Measurements from ENCODE around the gene TNFRSF14.
A peak's percentile ranks its signal among the peaks of the same experiment; 100 is the strongest.

Gene TNFRSF14

DNA sequence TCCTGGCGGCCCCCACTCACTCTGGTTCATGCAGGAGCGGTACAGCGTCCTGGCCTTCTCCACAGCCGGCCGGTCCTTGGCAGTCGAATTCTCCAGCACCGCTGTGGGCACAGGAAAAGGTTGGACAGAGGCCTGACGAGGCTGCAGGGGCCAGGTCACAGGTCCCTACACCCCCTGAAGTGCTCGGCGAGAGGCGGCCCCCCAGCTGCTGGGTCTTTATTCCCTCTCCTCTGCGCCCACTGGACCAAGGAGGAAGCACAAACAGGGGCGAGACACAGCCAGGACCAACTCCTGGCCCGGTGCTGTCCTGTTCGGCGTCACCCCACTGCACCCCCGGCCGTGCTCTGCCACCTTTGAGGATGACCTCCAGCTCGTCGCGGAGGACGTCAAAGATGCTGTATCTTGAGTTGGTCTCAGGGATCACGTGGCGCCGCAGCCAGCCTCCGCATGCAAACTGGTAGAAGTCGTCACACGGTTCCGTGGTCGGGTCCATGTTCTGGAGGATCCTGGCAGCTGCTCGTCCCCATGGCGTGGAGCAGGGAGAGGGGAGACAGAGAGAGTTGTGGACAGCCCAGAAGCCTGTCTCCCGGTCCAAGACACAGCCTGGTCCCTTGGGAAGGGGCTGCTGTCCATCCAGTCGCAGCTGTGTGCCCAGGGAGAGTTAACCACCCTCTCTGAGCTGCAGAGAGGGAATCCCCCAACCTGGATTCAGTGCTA, 53.3 kb downstream of the TNFRSF14 start:
- Mint-ChIP-seq H3K27me3 (peaks cover 60% of the 10 kb centered on the region), H3K27ac (no peak overlapping the region), H3K4me3 (no peak overlapping the region), H3K4me1 (peaks cover 11% of the 10 kb centered on the region), H3K9me3 (peaks cover 12% of the 10 kb centered on the region), H3K36me3 (peaks cover 9% of the 10 kb centered on the region)
- ATAC-seq = no peak

DNA sequence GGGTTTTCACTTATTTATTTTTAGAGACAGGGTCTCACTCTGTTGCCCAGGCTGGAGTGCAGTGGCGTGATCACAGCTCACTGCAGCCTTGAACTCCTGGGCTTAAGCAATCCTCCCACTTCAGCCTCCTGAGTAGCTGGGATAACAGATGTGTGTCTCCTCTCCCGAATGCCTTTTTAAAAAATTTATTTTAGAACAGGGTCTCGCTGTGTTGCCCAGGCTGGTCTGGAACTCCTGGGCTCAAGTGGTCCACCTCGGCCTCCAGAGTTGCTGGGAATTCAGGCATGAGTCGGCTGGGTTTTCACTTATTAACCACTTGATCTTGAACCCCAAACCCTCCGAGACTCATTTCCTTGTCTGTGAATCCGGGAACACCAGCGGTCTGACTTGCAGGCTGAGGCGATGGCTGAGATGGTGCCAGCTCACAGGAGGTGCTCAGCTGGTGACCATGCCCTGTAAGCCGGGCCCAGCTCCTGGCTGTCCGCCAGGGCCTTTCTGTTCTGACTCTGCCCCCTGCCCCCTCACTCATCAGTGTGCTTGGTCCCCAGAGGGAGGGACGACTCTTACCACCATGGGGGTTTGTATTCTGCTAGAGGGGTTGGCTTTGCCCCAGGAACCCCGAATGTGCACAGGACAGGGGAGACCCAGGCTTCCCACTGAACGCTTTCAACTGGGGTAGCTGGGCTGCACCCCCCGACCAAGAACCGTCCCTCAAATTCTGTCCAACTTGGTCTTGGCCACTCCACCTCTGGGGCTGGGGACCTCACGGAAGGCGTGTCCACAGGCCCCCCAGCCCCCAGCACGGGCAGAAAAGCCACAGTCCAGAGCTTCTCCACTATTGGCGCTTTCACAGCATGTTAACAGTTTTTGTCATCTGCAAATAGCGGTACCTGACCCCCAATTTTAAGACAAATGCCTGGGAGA, 54.1 kb downstream of the TNFRSF14 start:
- peaks cover 9% of the 10 kb centered on the region for H3K36me3 Mint-ChIP-seq
- peaks cover 59% of the 10 kb centered on the region for H3K27me3 Mint-ChIP-seq
- no peak overlapping the region for H3K27ac Mint-ChIP-seq
- H3K9me3 Mint-ChIP-seq = peaks cover 14% of the 10 kb centered on the region
- no peak overlapping the region for H3K4me3 Mint-ChIP-seq
- no peak for ATAC-seq
- H3K4me1 Mint-ChIP-seq = peaks cover 11% of the 10 kb centered on the region

DNA sequence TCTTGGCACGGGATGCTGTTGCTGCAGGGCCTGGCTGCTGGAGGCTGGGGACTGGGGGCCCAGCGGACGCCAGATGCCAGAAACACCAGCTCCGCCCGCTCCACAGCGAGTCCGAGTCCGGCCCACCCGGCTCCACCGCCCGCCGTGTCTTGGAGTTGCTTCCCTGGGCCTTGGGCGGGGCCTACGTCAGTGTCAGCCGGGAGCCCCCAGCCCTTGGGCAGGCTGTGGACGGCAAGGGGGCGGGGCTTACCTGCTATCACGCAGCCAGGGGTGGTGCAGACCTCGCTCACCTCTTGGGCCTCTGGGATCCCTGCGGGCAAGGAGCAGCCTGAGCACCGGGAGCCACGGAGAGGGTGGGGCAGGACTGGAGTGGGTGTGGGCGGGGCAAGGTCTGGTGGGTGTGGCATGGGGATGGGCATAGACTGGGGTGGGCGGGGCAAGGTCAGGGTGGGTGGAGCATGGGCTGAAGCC, 54.9 kb downstream of the TNFRSF14 start:
- Mint-ChIP-seq H3K27me3 (peaks cover 64% of the 10 kb centered on the region), H3K9me3 (peaks cover 16% of the 10 kb centered on the region), H3K4me1 (peaks cover 11% of the 10 kb centered on the region), H3K4me3 (no peak overlapping the region), H3K27ac (no peak overlapping the region), H3K36me3 (peaks cover 9% of the 10 kb centered on the region)
- ATAC-seq = peak; percentile 21

DNA sequence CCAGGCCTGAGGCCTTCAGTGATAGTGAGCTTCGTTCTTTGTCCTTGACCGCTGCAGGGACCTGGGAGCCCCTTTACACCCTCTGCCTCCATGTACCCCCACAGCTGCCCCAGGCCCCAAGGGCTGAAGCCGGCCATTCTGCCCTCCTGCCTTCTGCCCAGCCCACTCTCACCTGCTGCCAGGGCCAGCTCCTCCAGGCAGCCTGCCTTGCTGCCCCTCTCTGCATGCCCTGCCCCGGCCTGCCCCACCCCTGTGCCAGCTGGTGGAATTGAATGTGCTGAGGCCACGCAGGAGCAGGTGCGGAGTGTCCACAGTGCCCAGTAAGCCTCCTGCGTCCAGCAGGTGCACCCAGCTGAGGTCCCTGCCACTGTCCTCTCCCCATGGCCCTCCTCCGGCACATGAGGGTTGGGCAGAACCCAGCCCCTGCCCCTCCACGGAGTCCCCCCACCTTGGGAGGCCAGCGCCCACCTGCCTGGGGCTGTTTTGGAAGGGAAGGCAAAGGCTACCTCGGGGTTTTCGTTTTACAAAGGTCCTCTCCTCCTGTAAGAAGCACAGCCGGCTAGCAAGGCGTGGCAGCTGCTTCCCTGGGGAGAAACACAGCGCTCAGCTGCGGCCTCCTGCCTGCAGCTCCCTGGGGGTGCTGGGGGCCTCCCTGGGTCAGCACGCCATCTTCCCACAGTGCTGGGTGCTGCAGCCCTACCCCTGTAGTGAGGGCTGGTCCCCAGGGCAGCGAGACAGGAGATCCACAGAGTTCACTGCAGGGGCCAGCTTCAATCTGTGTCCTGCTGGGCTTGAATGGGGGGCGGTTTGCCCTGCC, 55.7 kb downstream of the TNFRSF14 start:
- Mint-ChIP-seq H3K9me3 (peaks cover 16% of the 10 kb centered on the region), H3K27me3 (peaks cover 64% of the 10 kb centered on the region), H3K27ac (no peak overlapping the region), H3K36me3 (peaks cover 9% of the 10 kb centered on the region), H3K4me3 (no peak overlapping the region), H3K4me1 (peaks cover 11% of the 10 kb centered on the region)
- peak; percentile 28 for ATAC-seq

DNA sequence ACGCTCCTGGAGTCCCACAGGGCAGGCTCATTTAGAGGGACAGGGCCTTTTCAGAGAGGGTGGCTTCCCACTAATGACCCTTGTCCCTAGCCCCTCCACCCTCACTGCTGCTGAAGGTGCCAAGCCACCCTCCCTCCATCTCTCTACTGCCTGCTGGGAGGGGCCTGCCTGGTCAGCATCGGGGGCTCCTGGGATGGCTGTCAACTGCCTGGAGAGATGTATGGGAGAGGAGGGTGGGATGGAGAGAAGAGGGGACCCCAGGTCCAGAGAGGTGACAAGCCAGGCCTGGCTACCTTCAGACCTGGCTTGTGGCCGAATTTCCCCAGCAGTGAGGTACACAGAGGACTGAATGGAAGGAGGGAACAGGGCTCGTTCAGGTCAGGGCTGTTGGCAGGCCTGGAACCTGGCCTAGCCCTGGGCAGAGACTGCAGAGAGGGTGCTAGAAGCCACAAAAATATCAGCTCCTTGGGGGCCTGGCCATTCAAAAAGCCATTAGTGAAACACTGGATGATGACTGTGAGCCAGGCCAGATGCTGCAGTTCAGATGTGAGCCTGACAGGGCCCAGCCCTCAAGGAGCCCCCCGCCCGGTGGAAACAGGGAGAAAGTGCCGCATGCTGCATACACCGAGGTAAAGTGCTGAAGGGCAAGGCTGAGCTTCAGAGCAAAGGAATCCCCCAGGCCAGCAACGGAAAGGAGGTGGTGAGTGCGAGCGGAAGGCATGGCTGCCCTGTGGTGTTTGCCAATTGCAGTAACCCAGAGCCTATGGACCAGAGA, 56.6 kb downstream of the TNFRSF14 start:
- ATAC-seq = no peak
- H3K27ac Mint-ChIP-seq = no peak overlapping the region
- H3K27me3 Mint-ChIP-seq = peaks cover 64% of the 10 kb centered on the region
- H3K36me3 Mint-ChIP-seq = peaks cover 9% of the 10 kb centered on the region
- H3K4me3 Mint-ChIP-seq = no peak overlapping the region
- peaks cover 16% of the 10 kb centered on the region for H3K9me3 Mint-ChIP-seq
- peaks cover 11% of the 10 kb centered on the region for H3K4me1 Mint-ChIP-seq

Measured in stimulated activated memory B cell treated with anti-CD40 and anti-IgM and Interleukin-4, amounts not matched to agents 10 μg/mL and 1 μg/mL and 100 μg/mL, for 72 hours (primary cell).